Neuronal stem cell (in vitro differentiated cells): ENCODE measurements around the gene TM9SF3.

ENCODE experiments used
- DNase-seq: peaks from one replicate; pipeline ENCODE4 v3.0.0-alpha.2; 2013; ENCODE audit warnings: low spot score
- H2AFZ ChIP-seq: one replicate; pipeline ENCODE4 v1.6.1; 2013; ENCODE audit warnings: mild to moderate bottlenecking, low read length, inconsistent platforms
- H2AK5ac ChIP-seq: 2 replicates; pipeline ENCODE4 v1.6.1; 2013; ENCODE audit warnings: low read depth, mild to moderate bottlenecking, inconsistent platforms, low read length, moderate library complexity, mixed read lengths
- H2BK120ac ChIP-seq: 2 replicates; pipeline ENCODE4 v1.6.1; 2013; ENCODE audit warnings: low read depth, mild to moderate bottlenecking, inconsistent platforms, low read length, moderate library complexity, mixed read lengths
- H2BK12ac ChIP-seq: one replicate; pipeline ENCODE4 v1.6.1; 2013; ENCODE audit warnings: low read length, inconsistent platforms
- H2BK15ac ChIP-seq: 2 replicates; pipeline ENCODE4 v1.6.1; 2013; ENCODE audit warnings: mild to moderate bottlenecking, low read length, inconsistent platforms, mixed read lengths
- H2BK5ac ChIP-seq: one replicate; pipeline ENCODE4 v1.6.1; 2013; ENCODE audit warnings: inconsistent platforms, mild to moderate bottlenecking, low read length, moderate library complexity
- H3K14ac ChIP-seq: one replicate; pipeline ENCODE4 v1.6.1; 2013; ENCODE audit warnings: low read length, inconsistent platforms
- H3K18ac ChIP-seq: 2 replicates; pipeline ENCODE4 v1.6.1; 2013; ENCODE audit warnings: low read length, inconsistent platforms
- H3K23ac ChIP-seq: 2 replicates; pipeline ENCODE4 v1.6.1; 2013; ENCODE audit warnings: low read depth, mild to moderate bottlenecking, mixed read lengths, low read length, inconsistent platforms; ENCODE audit not compliant: poor library complexity
- H3K27ac ChIP-seq: replicated peaks from 3 replicates; pipeline ENCODE4 v1.5.1; 2013; ENCODE audit warnings: low read length, inconsistent platforms
- H3K27me3 ChIP-seq, 3 experiments: 2 replicates each; pipeline ENCODE4 v1.6.1; 2013; ENCODE audit warnings: low read length in 3 of 3, mild to moderate bottlenecking in 2 of 3, inconsistent platforms in 1 of 3, low read depth in 1 of 3, mixed read lengths in 1 of 3, moderate library complexity in 1 of 3; ENCODE audit not compliant: control insufficient read depth in 3 of 3, insufficient read depth in 3 of 3
- H3K36me3 ChIP-seq, 2 donors: replicated peaks in 1 of 2; 2 replicates each; pipeline ENCODE4 v1.6.1; 2013; ENCODE audit warnings: low read length in 2 of 2; ENCODE audit not compliant: control insufficient read depth in 2 of 2, insufficient read depth in 2 of 2
- H3K4ac ChIP-seq: 2 replicates; pipeline ENCODE4 v1.6.1; 2013; ENCODE audit warnings: inconsistent platforms, mild to moderate bottlenecking, low read length, moderate library complexity
- H3K4me1 ChIP-seq, 2 donors: 1 replicate in 1 of 2; 2 replicates in 1 of 2; pipeline ENCODE4 v1.6.1; 2013; ENCODE audit warnings: low read length in 2 of 2, low read depth in 1 of 2; ENCODE audit not compliant: control insufficient read depth in 2 of 2, insufficient read depth in 1 of 2
- H3K4me2 ChIP-seq: one replicate; pipeline ENCODE4 v1.6.1; 2013; ENCODE audit warnings: mild to moderate bottlenecking, low read length, inconsistent platforms; ENCODE audit not compliant: insufficient read depth, poor library complexity, severe bottlenecking
- H3K4me3 ChIP-seq, 2 donors: 2 replicates each; pipeline ENCODE4 v1.5.1; 2013; ENCODE audit warnings: low read length in 2 of 2, mild to moderate bottlenecking in 2 of 2, inconsistent platforms in 1 of 2, moderate library complexity in 1 of 2
- H3K79me1 ChIP-seq: one replicate; pipeline ENCODE4 v1.6.1; 2013; ENCODE audit warnings: low read depth, mild to moderate bottlenecking, inconsistent platforms, low read length, moderate library complexity
- H3K9ac ChIP-seq: one replicate; pipeline ENCODE4 v1.6.1; 2013; ENCODE audit warnings: mild to moderate bottlenecking, low read depth, low read length, inconsistent platforms; ENCODE audit not compliant: poor library complexity
- H3K9me3 ChIP-seq, 2 donors: replicated peaks in 1 of 2; 2 replicates each; pipeline versions ENCODE3 to v1.6.1; 2013; ENCODE audit warnings: low read length in 2 of 2, mild to moderate bottlenecking in 2 of 2, inconsistent platforms in 1 of 2, low read depth in 1 of 2, mixed read lengths in 1 of 2, moderate library complexity in 1 of 2; ENCODE audit not compliant: control insufficient read depth in 2 of 2, insufficient read depth in 1 of 2
- H4K8ac ChIP-seq: one replicate; pipeline ENCODE4 v1.6.1; 2013; ENCODE audit warnings: low read depth, mild to moderate bottlenecking, inconsistent platforms, low read length, moderate library complexity
- H4K91ac ChIP-seq: one replicate; pipeline ENCODE4 v1.6.1; 2013; ENCODE audit warnings: low read length, low read depth, mild to moderate bottlenecking, inconsistent platforms; ENCODE audit not compliant: poor library complexity
- WGBS, 2 donors: extraction: QIAGEN DNeasy Blood & Tissue Kit; methylation state at CpG; one replicate each; pipeline ENCODE4 v1.1.7; 2013; ENCODE audit warnings: missing lambda C conversion rate in 2 of 2, mixed read lengths in 1 of 2; ENCODE audit not compliant: insufficient read length in 2 of 2, insufficient replicate concordance in 1 of 2; ENCODE audit errors: extremely low coverage in 2 of 2; 5-methylcytosine and 5-hydroxymethylcytosine counted together

Gene TM9SF3

GRCh38 chr10:96619120-96619519, 32.3 kb upstream of the TM9SF3 start:
- H3K23ac ChIP-seq = no peak overlapping the region
- no peak overlapping the region for H2BK15ac ChIP-seq
- H3K27ac ChIP-seq = no peak overlapping the region

GRCh38 chr10:96618653-96619052, 31.8 kb upstream of the TM9SF3 start:
- Histone ChIP-seq H2AK5ac (no peak overlapping the region), H3K4ac (no peak overlapping the region)
- WGBS, 2 donors = no CpG with 5 or more reads among the region's 2 CpGs

More at GRCh38 chr10:96619120-96619519, 32.3 kb upstream of the TM9SF3 start:
- Histone ChIP-seq H3K27me3 (peaks cover 0 to 24% (median 0%) of the 10 kb centered on the region in 3 experiments), H3K9ac (no peak overlapping the region), H3K4me3 (no peak overlapping the region), H3K4ac (no peak overlapping the region), H2AFZ (no peak overlapping the region), H2AK5ac (no peak overlapping the region), H4K91ac (no peak overlapping the region), H3K9me3 (no peaks in the 10 kb centered on the region), H2BK5ac (no peak overlapping the region), H3K79me1 (no peaks in the 10 kb centered on the region), H3K4me2 (no peak overlapping the region), H3K14ac (no peak overlapping the region), H2BK120ac (no peak overlapping the region), H2BK12ac (no peak overlapping the region), H3K18ac (no peak overlapping the region), H3K4me1 (no peaks in the 10 kb centered on the region), H3K36me3 (no peaks in the 10 kb centered on the region), H4K8ac (no peak overlapping the region)
- no peak for DNase-seq
- no CpG with 5 or more reads among the region's 11 CpGs for WGBS, 2 donors

GRCh38 chr10:96616961-96617360, 30.1 kb upstream of the TM9SF3 start:
- Histone ChIP-seq H3K4me1 (no peaks in the 10 kb centered on the region), H3K79me1 (no peaks in the 10 kb centered on the region), H3K4me2 (no peak overlapping the region), H2BK12ac (no peak overlapping the region), H2BK15ac (no peak overlapping the region), H4K8ac (no peak overlapping the region), H3K4ac (no peak overlapping the region), H3K14ac (no peak overlapping the region), H3K27me3 (peaks cover 0 to 33% (median 0%) of the 10 kb centered on the region in 3 experiments), H3K9ac (no peak overlapping the region), H2BK120ac (no peak overlapping the region), H3K27ac (no peak overlapping the region), H2AFZ (no peak overlapping the region), H3K23ac (no peak overlapping the region), H2AK5ac (no peak overlapping the region), H3K18ac (no peak overlapping the region), H3K4me3 (no peak overlapping the region), H3K9me3 (no peaks in the 10 kb centered on the region), H4K91ac (no peak overlapping the region), H3K36me3 (no peaks in the 10 kb centered on the region), H2BK5ac (no peak overlapping the region)
- WGBS, 2 donors = no CpG with 5 or more reads among the region's 4 CpGs
- DNase-seq = no peak

More at GRCh38 chr10:96618653-96619052, 31.8 kb upstream of the TM9SF3 start:
- no peak for DNase-seq
- H3K27ac ChIP-seq = no peak overlapping the region
- H3K79me1 ChIP-seq = no peaks in the 10 kb centered on the region
- H4K91ac ChIP-seq = no peak overlapping the region
- peaks cover 0 to 27% (median 0%) of the 10 kb centered on the region in 3 experiments for H3K27me3 ChIP-seq
- H3K18ac ChIP-seq = peak overlapping the region; percentile 57
- H2BK120ac ChIP-seq = no peak overlapping the region
- no peak overlapping the region for H2BK12ac ChIP-seq
- no peak overlapping the region for H3K23ac ChIP-seq
- H3K36me3 ChIP-seq = no peaks in the 10 kb centered on the region
- H2BK15ac ChIP-seq = no peak overlapping the region
- H2BK5ac ChIP-seq = no peak overlapping the region
- no peak overlapping the region for H3K14ac ChIP-seq
- no peak overlapping the region for H2AFZ ChIP-seq
- no peak overlapping the region for H3K4me2 ChIP-seq
- H3K9me3 ChIP-seq = no peaks in the 10 kb centered on the region
- no peak overlapping the region for H4K8ac ChIP-seq
- no peak overlapping the region for H3K4me3 ChIP-seq
- no peaks in the 10 kb centered on the region for H3K4me1 ChIP-seq
- no peak overlapping the region for H3K9ac ChIP-seq

- no peaks in the 10 kb centered on the region for H3K36me3 ChIP-seq
- no peak overlapping the region for H2BK5ac ChIP-seq
- DNase-seq = no peak
- H3K4me2 ChIP-seq = no peak overlapping the region
- no peaks in the 10 kb centered on the region for H3K79me1 ChIP-seq
- no peak overlapping the region for H3K27ac ChIP-seq
- H3K4me1 ChIP-seq = no peaks in the 10 kb centered on the region
- H3K4ac ChIP-seq = no peak overlapping the region
- H3K9ac ChIP-seq = no peak overlapping the region
- no peak overlapping the region for H3K18ac ChIP-seq
- H4K8ac ChIP-seq = no peak overlapping the region
- no peaks in the 10 kb centered on the region for H3K9me3 ChIP-seq
- no CpG with 5 or more reads among the region's 2 CpGs for WGBS, 2 donors
- H4K91ac ChIP-seq = no peak overlapping the region
- H3K14ac ChIP-seq = no peak overlapping the region
- H3K27me3 ChIP-seq = peaks cover 0 to 40% (median 0%) of the 10 kb centered on the region in 3 experiments
- no peak overlapping the region for H2BK12ac ChIP-seq
- H2AK5ac ChIP-seq = no peak overlapping the region
- H2BK15ac ChIP-seq = no peak overlapping the region
- H3K23ac ChIP-seq = no peak overlapping the region
- no peak overlapping the region for H3K4me3 ChIP-seq
- no peak overlapping the region for H2AFZ ChIP-seq
- no peak overlapping the region for H2BK120ac ChIP-seq
Measured at GRCh38 chr10:96614515-96614914, 27.7 kb upstream of the TM9SF3 start.
